BLaER1 (cell line): ENCODE results near the gene FAAH.

ENCODE experiments used
- H3K27ac ChIP-seq: shearing (Covaris generic); formaldehyde crosslinking; 2 replicates; pipeline ENCODE4 v1.8.1; 2022
- H3K27me3 ChIP-seq: shearing (Covaris generic); formaldehyde crosslinking; 2 replicates; pipeline ENCODE4 v1.8.1; 2022
- H3K36me3 ChIP-seq: shearing (Covaris generic); formaldehyde crosslinking; 2 replicates; pipeline ENCODE4 v1.8.1; 2022
- H3K4me1 ChIP-seq: shearing (Covaris generic); formaldehyde crosslinking; 2 replicates; pipeline ENCODE4 v1.8.1; 2022
- H3K4me2 ChIP-seq: shearing (Covaris generic); formaldehyde crosslinking; 2 replicates; pipeline ENCODE4 v1.8.1; 2022
- H3K4me3 ChIP-seq: shearing (Covaris generic); formaldehyde crosslinking; 2 replicates; pipeline ENCODE4 v1.8.1; 2022
- H3K9ac ChIP-seq: shearing (Covaris generic); formaldehyde crosslinking; 2 replicates; pipeline ENCODE4 v1.8.1; 2022
- H3K9me3 ChIP-seq: shearing (Covaris generic); formaldehyde crosslinking; 2 replicates; pipeline ENCODE4 v1.8.1; 2022
- H4K20me1 ChIP-seq: shearing (Covaris generic); formaldehyde crosslinking; 2 replicates; pipeline ENCODE4 v1.8.1; 2022
- Cebpa-rat ChIP-seq: shearing (Covaris generic); IDR thresholded peaks from 2 replicates; pipeline ENCODE4 v1.8.1; 2022

FAAH gene

DNA sequence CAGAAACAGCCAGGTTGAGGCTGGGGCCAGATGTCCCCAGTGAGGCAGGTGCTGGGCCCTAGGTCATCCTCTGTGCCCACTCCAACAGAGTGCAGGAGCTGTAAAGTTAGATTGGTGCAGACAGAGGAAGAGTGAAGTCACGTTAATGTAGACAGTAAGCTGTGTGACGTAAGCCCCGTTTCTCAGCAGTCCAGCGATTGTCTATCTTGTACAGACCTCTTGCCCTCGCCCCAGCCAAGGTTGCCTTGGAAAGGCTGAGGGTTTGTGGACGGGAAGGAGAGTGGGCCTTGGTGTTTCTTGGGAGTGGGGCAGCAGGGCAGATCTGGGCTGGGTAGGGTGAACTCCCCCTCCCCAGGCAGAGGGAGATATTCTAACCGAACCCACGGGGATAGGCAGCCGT, 13.5 kb downstream of the FAAH start:
- no peak for TF ChIP-seq Cebpa-rat
- Histone ChIP-seq H3K4me2 (no peak overlapping the region), H3K9me3 (no peaks in the 10 kb centered on the region), H3K27me3 (no peaks in the 10 kb centered on the region), H3K27ac (no peak overlapping the region), H4K20me1 (peaks cover 91% of the 10 kb centered on the region), H3K36me3 (peaks cover 97% of the 10 kb centered on the region), H3K4me3 (no peak overlapping the region), H3K9ac (no peak overlapping the region), H3K4me1 (peaks cover 45% of the 10 kb centered on the region)

DNA sequence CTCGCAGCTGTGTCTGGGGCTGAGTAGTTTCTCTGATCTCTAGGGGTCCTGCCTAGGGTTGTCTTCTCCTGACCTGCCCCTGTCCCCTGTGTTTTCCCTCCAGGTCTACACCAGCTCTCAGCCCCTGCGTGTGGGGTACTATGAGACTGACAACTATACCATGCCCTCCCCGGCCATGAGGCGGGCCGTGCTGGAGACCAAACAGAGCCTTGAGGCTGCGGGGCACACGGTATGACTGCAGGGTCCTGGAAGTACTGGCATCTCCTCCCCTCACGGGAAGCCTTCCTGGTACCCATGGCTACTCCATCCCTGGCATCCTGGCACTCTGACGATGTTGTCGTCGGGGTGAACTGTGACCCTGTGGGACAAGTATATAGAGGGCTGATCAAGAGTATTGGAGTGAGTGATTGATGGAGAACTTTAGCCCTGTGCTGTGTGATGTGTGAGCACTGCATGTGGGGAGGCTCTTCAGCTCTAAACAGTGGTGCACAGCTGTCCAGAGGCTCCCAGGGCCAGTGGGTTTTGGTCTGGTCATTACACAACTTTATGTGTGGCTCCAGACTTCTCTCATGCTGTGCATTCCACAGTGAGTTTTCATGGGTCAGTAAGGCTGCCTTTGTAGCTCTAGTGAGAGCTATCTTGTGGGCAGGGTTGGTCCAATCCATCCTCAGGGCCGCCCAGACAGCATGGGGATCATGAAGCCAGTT, 14.4 kb downstream of the FAAH start:
- peaks cover 41% of the 10 kb centered on the region for H3K4me1 ChIP-seq
- H3K4me3 ChIP-seq = no peak overlapping the region
- H3K4me2 ChIP-seq = no peak overlapping the region
- no peaks in the 10 kb centered on the region for H3K27me3 ChIP-seq
- H3K27ac ChIP-seq = no peak overlapping the region
- no peak for TF ChIP-seq Cebpa-rat
- H3K36me3 ChIP-seq = peaks cover 97% of the 10 kb centered on the region
- no peak overlapping the region for H3K9ac ChIP-seq
- H4K20me1 ChIP-seq = peaks cover 96% of the 10 kb centered on the region
- no peaks in the 10 kb centered on the region for H3K9me3 ChIP-seq

DNA sequence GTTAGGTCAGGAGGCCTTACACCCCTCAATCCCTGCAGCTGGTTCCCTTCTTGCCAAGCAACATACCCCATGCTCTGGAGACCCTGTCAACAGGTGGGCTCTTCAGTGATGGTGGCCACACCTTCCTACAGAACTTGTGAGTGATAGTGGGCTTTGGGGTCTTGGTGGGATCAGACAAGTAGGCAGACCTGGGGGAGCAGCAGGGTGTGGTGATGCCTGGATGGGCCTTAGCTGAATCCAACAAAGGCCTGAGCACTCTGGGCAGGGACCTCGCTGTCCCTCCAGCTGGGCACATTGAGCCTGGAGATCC, 14.9 kb downstream of the FAAH start:
- no peak for TF ChIP-seq Cebpa-rat
- no peaks in the 10 kb centered on the region for H3K9me3 ChIP-seq
- H3K36me3 ChIP-seq = peaks cover 97% of the 10 kb centered on the region
- no peak overlapping the region for H3K27ac ChIP-seq
- no peak overlapping the region for H3K4me3 ChIP-seq
- no peaks in the 10 kb centered on the region for H3K27me3 ChIP-seq
- H3K4me2 ChIP-seq = no peak overlapping the region
- H4K20me1 ChIP-seq = peaks cover 95% of the 10 kb centered on the region
- peaks cover 36% of the 10 kb centered on the region for H3K4me1 ChIP-seq
- no peak overlapping the region for H3K9ac ChIP-seq

DNA sequence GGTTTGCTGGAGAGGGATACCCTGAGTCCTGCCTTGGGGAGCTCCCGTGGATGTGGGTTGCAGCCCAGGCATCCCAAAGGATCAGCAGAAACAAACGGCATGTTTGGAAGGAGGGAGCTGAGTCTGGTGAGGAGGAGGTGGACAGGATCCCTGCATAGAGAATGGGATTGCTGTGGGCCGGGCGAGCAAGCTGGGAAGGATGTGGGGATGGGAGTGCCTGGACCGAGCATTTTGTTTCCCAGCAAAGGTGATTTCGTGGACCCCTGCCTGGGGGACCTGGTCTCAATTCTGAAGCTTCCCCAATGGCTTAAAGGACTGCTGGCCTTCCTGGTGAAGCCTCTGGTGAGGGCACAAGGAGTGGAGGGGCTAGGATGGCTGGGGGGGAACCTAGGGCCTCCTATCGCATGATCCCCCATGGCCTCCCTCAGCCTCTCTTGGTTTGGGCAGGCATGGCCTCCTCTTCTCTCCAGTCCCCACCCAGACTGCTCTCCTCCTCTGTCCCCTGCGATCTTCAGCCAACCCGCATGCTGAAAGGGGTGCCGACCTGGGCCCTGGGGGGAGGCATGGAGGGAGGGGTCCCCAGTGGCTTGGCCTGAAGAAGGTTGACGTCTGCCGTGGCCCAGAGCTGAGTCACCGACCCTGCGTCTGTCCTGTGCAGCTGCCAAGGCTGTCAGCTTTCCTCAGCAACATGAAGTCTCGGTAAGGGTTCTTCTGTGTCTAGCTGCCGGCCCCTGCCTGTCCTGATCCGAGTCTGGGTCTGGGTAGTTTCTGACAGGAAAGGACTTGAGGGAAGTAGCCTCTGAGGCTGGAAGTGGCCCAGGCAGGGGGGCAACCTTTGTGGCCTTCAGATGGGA, 16.3 kb downstream of the FAAH start:
- no peak overlapping the region for H3K4me3 ChIP-seq
- no peak for TF ChIP-seq Cebpa-rat
- H4K20me1 ChIP-seq = peaks cover 86% of the 10 kb centered on the region
- H3K9me3 ChIP-seq = no peaks in the 10 kb centered on the region
- H3K36me3 ChIP-seq = peaks cover 97% of the 10 kb centered on the region
- 0 out of 2 replicates have a peak, but pooled peaks cover 24% of the 10 kb centered on the region for H3K4me1 ChIP-seq
- no peak overlapping the region for H3K27ac ChIP-seq
- no peaks in the 10 kb centered on the region for H3K27me3 ChIP-seq
- H3K9ac ChIP-seq = no peak overlapping the region
- no peak overlapping the region for H3K4me2 ChIP-seq

DNA sequence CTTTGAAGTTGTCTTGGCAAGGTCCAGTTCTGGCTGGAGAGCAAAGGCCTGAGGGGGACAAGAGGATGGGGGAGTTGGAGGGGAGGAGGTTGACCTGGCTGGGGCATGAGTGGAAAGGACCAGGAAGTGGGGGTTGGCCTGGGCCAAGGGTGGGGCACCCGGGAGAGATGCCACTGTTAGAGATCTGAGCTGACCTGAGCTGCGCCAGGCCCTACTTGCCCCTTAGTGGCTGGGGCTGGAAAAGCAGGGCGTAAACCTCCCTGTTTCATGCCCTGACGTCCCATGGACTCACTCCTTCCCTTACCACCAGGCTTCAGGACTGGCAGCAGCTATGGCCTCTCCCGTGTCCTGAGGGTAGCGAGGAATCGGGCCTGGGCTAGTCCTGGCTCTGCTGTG, 16.9 kb downstream of the FAAH start:
- no peak overlapping the region for H3K27ac ChIP-seq

DNA sequence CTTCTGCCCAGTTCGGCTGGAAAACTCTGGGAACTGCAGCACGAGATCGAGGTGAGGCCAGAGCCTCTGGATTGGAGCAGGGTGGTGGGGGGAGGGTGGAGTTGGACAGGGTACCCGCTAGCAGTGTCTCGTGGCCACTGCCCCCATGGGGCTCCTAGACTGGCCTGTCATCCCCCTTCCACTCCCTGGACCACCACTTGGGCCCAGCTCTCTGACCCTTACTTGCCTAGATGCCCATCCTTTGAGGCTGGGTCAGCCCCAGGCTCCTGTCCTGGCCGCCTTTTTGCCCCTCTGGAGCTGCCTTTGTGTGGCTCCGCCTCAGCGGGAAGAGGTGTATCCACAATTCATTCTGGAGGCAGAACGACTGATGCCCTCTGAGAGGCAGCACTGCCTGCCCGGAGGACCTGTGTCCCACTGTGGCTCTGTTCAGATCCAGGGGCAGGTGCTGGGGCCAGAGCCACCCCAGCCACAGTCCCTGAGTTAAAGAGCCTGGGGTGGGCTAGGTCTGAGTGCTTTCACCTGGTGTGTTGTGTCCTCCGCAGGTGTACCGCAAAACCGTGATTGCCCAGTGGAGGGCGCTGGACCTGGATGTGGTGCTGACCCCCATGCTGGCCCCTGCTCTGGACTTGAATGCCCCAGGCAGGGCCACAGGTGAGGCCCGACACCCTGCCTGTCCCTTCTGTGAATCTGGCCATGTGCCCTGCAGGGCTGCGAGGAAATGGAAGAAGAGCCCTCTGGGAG, 17.7 kb downstream of the FAAH start:
- Histone ChIP-seq H3K4me2 (no peak overlapping the region), H3K9ac (no peak overlapping the region), H3K36me3 (peaks cover 97% of the 10 kb centered on the region), H3K27me3 (no peaks in the 10 kb centered on the region), H3K27ac (no peak overlapping the region), H4K20me1 (peaks cover 74% of the 10 kb centered on the region), H3K4me1 (0 out of 2 replicates have a peak, but pooled peaks cover 15% of the 10 kb centered on the region), H3K4me3 (no peak overlapping the region), H3K9me3 (no peaks in the 10 kb centered on the region)
- TF ChIP-seq Cebpa-rat = no peak

More for the DNA sequence above, 16.9 kb downstream of the FAAH start:
- Histone ChIP-seq H3K4me2 (no peak overlapping the region), H3K9me3 (no peaks in the 10 kb centered on the region), H3K9ac (no peak overlapping the region), H4K20me1 (peaks cover 80% of the 10 kb centered on the region), H3K4me1 (0 out of 2 replicates have a peak, but pooled peaks cover 21% of the 10 kb centered on the region), H3K36me3 (peaks cover 97% of the 10 kb centered on the region), H3K27me3 (no peaks in the 10 kb centered on the region), H3K4me3 (no peak overlapping the region)
- no peak for TF ChIP-seq Cebpa-rat

DNA sequence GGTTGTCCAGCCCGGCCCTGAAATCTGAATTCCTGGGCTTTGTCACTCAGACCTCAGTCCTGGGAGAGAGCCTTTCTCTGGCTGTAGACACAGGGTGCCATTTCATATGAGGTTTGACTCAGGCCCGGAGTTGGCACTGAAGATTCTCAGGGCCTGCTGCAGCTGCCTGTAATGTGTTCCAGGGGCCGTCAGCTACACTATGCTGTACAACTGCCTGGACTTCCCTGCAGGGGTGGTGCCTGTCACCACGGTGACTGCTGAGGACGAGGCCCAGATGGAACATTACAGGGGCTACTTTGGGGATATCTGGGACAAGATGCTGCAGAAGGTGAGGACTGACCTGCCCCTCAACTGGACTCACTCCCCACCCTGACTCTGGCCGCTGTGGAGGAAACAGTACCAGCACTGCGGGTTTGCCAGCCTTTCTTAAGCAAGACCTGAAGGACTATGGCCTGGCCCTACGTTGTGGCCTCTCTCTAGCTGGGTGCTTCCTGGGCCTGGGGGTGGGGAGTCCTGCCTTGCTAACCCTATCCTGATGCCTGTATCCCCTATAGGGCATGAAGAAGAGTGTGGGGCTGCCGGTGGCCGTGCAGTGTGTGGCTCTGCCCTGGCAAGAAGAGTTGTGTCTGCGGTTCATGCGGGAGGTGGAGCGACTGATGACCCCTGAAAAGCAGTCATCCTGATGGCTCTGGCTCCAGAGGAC, 18.9 kb downstream of the FAAH start:
- Histone ChIP-seq H3K4me1 (0 out of 2 replicates have a peak, but pooled peaks cover 15% of the 10 kb centered on the region), H3K27me3 (no peaks in the 10 kb centered on the region), H4K20me1 (peaks cover 62% of the 10 kb centered on the region), H3K9me3 (no peaks in the 10 kb centered on the region), H3K4me2 (no peak overlapping the region), H3K4me3 (no peak overlapping the region), H3K27ac (no peak overlapping the region), H3K9ac (no peak overlapping the region), H3K36me3 (peaks cover 88% of the 10 kb centered on the region)
- TF ChIP-seq Cebpa-rat = no peak

DNA sequence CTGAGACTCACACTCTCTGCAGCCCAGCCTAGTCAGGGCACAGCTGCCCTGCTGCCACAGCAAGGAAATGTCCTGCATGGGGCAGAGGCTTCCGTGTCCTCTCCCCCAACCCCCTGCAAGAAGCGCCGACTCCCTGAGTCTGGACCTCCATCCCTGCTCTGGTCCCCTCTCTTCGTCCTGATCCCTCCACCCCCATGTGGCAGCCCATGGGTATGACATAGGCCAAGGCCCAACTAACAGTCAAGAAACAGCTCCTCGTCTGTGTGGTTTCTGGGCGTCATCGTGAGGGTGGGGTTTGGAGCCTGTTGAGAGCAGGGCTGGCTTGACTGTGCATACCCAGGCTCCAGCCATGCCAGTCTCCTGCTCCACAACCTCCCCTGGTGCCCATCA, 19.5 kb downstream of the FAAH start:
- Histone ChIP-seq H3K9me3 (no peaks in the 10 kb centered on the region), H3K36me3 (peaks cover 83% of the 10 kb centered on the region), H3K27me3 (no peaks in the 10 kb centered on the region), H3K4me1 (0 out of 2 replicates have a peak, but pooled peaks cover 15% of the 10 kb centered on the region), H3K27ac (no peak overlapping the region), H3K9ac (no peak overlapping the region), H3K4me3 (no peak overlapping the region), H4K20me1 (peaks cover 56% of the 10 kb centered on the region), H3K4me2 (no peak overlapping the region)
- TF ChIP-seq Cebpa-rat = no peak

DNA sequence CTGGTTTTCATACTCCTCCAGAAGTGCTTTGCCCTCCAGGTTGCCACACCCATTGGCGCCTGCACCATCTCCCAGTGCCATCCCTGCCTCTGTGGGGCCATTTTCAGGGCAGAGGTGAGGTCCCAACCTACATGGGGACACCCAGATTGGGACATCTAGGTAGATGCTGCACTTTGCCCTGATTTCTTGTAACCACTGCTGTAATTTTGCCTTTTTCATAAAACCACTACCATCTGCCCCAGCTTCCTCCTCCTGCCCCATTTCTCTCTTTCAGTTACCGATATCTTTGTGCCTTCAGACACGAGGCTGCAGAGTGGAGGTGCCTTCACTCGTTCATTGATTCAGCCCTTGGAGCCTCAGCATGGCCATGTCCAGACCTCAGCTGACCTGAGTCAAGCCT, 21.4 kb downstream of the FAAH start:
- Histone ChIP-seq H3K27me3 (no peaks in the 10 kb centered on the region), H3K9me3 (no peaks in the 10 kb centered on the region), H3K36me3 (peaks cover 63% of the 10 kb centered on the region), H3K4me3 (no peak overlapping the region), H3K9ac (no peak overlapping the region), H3K27ac (no peak overlapping the region), H3K4me2 (no peak overlapping the region), H4K20me1 (peaks cover 37% of the 10 kb centered on the region), H3K4me1 (0 out of 2 replicates have a peak, but pooled peaks cover 15% of the 10 kb centered on the region)
- no peak for TF ChIP-seq Cebpa-rat
